NCI-H1694 (cell line): Measurements from ENCODE around the gene BLTP1.
A peak's percentile ranks its signal among the peaks of the same experiment; 100 is the strongest.
"Not testable (repeated sequence)": the region's sequence is repeated elsewhere in the genome, so short reads cannot be mapped to it uniquely, and the experiment has no call there.

ENCODE experiments used
- DNase-seq: peaks from one replicate; lab custom pipeline; 2025; lab: John Stamatoyannopoulos, UW

The BLTP1 gene

DNA sequence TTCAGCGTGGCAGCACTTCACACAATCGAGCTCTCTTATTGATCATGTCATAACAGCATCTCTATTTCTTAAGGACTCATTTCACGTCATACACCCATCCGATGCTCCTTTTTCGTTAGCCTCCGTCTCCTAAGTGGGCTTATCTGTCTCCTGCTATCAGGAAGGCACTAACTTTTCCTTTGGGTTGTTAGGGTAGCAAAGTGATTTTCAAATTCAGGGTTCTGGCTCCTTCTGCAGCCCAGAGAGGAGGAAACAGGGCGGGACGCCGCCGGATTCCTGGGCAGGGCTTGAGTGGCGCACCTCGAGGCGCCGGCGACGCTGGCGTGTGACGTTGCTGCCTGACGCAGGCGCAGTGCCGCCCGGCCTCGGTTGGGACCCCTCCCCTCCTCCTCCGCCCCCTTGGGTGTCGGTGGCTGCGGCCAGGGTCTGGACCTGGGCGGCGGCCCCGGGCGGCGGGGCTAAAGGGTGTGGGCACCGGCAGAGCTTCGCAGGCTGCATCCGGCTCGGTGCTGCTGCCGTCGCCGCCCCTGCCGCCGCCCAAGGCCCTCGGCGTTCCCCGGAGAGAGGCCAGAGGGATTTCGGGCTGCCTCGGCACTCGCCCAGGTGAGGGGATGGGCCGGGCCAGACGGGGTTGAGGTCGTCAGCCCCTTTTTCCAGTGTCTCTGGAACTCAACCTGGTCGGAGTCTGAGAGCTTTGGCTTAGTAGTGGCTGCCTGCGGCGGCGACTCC is at the start of gene BLTP1:
BLTP1 (plus strand) TSS at position 350 of the 729 bp plus-strand sequence. CDS start 18,317 bp downstream, outside the sequence.
- peak; percentile 39 for DNase-seq

DNA sequence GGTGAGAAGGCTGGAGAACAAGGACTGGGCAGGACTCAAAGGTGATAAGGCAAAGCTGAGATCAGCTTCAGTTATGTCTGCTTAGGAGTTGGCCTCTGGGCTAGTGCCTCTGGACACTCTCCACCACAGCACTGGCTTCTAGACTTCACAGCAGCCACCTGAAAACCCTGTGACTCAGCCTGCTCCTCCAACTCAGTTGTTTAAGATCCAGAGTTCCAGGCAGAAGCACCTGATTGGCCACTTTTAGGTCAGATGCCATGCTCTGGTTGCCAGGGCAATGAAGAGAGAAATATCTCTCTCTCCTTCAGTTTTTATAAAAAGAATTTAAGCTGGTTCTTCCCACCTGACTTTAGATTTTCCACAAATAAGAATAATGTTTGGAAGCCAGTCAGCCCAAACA is 47.9 kb upstream of the BLTP1 start:
- no peak for DNase-seq

DNA sequence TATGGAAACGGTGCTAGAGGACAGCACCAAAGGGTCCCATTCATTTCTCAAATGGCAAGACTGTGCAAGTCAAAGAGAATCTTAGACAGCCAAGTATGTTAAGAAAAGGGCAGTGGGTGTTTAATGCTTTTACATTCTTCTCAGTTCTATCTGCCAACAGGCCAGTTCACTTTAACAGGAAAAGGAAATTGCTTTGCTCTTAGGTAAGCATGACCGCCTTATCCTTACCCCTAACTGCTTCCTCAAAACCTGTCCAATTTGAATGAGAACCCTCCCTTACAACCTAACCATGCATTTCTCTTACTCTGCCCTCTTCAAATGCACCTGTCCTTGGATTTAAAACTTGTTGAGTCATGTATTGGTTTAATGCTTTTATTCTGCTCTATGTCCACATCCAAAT is 44.5 kb upstream of the BLTP1 start:
- DNase-seq: no peak

DNA sequence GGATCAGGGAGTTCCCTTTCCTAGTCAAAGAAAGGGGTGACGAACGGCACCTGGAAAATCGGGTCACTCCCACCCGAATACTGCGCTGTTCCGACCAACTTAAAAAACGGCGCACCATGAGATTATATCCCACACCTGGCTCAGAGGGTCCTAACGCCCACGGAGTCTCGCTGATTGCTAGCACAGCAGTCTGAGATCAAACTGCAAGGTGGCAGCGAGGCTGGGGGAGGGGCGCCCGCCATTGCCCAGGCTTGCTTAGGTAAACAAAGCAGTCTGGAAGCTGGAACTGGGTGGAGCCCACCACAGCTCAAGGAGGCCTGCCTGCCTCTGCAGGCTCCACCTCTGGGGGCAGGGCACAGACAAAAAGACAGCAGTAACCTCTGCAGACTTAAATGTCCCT is 41.8 kb upstream of the BLTP1 start:
- DNase-seq: not testable (repeated sequence)

DNA sequence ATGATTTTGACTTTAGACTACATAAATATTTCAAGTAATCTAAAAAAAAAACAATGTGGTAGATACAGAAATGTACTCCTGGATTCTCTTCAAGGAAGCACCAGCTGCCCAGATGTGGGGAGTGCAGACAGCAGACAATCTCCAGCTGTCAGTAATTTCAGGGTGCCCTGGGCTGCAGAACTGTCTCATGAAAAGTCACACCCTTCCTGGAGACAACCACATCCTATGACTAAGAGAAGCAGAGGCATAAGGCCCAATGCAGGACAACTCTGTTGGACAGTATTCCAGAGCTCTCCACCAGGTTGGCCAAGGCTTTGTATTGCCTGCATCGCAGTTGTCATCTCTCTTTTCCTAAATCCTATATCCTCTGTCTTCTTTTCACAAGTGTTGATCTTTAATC is 34.4 kb upstream of the BLTP1 start:
- DNase-seq: no peak

GRCh38 chr4:122118243-122118642 is 33.9 kb upstream of the BLTP1 start:
- DNase-seq: no peak

GRCh38 chr4:122119739-122120138 is 32.4 kb upstream of the BLTP1 start:
- no peak for DNase-seq

DNA sequence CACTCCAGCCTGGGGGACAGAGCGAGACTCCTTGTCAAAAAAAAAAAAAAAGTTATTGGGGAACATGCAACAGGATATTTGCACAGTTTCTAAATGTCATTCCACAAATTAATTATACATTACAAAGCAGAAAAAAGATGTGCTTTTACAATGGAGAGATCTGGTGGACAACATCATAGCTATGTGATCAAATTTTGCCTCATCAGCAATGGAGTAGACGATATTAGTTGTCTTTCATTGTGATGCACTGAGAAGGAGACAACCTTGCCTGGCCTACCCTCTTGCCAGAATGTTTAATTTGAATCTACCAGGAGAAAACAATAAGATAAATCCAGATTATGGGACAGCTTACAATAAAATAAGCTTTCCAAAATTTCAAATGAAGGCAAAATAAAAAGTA is 30.5 kb upstream of the BLTP1 start:
- DNase-seq: no peak

DNA sequence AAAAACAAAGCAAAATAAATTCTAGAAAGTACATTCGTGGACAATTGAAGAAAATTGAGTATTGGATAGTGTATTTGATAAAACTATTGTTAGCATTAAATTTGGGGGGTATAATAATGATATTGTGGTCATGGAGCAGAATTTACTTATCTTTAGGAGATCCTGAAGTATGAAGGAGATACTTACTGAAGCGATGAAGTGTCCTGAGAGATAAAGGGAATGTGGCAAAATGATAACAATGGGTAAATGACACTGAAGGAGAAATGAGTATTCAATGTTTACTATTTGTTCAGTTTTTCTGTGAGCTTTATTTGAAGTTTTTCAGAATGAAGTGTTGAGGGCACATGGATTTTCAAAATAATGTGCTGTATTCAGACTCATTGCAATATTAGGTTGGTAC is 30.0 kb upstream of the BLTP1 start:
- no peak for DNase-seq

DNA sequence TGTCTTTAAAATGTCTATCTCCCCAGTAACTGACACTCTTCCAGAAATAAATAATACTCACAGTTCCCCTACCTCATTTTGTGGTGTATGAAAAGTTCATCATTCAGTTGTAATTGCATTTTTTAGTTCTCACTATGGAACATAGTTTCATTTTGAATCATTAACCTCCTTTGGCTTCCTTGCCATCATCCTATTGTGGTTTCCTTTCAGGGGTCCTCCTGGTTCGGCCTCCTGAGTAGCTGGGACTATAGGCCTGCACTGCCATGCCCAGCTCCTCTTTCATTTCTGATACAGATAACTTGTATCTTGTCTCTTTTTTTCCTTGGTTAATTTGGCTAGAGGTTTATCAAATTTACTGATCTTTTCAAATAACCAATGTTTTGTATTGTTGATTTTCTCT is 23.1 kb upstream of the BLTP1 start:
- DNase-seq: no peak

DNA sequence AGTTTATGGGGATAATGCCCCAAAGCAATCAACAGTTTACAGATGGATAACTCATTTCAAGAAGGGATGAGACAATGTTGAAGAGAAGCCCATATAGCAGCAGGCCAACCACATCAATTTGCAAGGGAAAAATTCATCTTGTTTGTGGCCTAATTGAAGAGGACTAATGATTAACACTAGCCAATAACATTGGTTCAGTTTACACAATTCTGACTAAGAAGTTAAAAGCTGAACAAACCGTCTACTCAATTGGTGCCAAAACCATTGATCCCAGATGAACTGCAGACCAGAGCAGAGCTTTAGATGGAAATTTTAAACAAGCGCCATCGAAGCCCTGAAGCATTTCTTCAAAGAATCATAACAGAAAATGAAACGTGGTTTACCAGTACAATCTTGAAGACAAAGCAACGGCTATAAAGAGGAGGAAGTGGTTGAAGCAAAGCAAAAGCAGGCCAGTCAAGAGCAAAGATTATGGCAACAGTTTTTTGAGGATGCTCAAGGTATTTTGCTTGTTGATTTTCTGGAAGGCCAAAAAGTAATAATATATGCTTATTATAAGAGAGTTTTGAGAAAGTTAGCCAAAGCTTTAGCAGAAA is 20.5 kb upstream of the BLTP1 start:
- no peak for DNase-seq

DNA sequence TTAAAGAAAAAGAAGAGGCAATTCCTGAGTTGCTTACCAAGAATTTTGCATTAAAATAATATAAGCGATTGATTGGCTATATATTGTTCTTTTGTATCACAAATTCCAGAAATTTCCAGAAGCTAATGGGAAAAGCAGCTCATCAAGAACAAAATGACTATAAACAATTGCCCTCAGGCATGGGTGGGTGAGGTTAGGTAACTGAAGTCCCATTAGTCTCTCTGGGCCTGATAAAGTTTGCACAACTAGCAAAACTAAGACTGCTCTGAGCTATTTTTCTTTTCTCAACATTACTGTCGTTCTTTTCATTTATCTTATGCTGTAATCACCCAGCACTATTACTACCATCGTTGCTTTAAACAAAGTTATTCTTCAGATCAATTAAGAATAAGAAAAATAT is 19.2 kb upstream of the BLTP1 start:
- DNase-seq: no peak

DNA sequence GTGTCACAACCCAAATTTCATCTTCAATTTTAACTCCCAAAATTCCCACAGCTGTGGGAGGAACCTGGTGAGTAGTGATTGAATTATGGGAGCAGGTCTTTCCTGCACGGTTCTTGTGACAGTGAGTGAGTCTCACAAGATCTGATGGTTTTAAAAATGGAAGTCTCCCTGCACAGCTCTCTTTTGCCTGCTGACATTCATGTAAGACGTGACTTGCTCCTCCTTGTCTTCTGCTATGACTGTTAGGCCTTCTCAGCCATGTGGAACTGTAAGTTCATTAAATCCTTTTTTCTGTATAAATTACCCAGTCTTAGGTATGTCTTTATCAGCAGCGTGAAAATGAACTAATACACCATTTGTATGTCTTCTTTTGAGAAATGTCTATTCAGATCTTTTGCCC is 13.0 kb upstream of the BLTP1 start:
- DNase-seq: no peak

GRCh38 chr4:122140834-122141233 is 11.3 kb upstream of the BLTP1 start:
- DNase-seq: no peak

DNA sequence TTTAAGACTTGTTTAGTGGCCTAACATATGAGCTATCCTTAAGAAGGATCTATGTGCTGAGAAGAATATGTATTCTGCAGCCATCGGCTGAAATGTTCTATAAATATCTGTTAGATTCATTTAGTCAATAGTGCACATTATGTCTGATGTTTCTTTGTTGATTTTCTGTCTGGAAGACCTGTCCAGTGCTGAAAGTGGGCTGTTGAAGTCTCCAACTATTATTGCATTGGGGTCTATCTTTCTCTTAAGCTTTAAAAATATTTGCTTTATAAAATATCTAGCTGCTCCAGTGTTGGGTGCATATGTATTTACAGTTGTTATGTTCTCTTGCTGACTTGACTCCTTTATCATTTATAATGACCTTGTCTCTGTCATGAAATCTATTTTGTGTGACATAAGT is 9.4 kb upstream of the BLTP1 start:
- no peak for DNase-seq

DNA sequence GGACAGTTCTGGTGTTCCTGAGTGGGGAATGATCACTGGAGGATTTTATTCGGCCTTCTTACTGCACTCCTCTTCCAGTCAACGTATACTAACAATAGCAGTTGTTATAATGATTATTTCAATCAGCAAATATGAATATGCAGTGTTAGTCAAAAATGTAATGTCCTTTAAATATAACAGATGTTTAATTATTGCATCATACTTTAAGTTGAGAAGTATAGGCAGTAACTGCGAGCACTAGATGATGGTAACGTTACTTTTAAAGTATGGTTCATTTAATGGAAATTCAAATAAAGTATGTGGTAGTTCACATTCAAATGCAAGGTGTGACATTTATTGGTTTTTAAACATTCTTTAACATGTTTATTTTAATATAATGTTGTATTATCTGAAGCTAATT is 5.5 kb upstream of the BLTP1 start:
- DNase-seq: no peak

DNA sequence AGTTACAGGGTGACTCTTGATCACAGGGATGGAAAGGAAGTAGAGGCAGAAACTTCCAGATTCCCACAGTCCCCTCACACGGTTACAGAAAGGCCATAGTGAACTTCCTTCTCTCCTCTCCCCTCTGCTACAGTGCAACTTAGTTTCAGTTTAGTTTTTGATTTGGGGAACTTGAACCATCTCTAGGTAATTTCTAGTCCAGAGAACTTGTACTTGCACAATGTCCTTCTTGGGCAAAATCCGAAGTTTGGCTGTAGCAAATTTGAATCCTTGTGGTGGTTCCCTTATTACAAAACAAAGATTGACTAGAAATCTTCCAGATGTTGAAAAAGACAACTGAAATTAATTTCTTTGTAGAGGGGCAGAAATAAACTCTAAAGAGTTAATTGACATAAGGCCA is 1.2 kb upstream of the BLTP1 start:
- no peak for DNase-seq

DNA sequence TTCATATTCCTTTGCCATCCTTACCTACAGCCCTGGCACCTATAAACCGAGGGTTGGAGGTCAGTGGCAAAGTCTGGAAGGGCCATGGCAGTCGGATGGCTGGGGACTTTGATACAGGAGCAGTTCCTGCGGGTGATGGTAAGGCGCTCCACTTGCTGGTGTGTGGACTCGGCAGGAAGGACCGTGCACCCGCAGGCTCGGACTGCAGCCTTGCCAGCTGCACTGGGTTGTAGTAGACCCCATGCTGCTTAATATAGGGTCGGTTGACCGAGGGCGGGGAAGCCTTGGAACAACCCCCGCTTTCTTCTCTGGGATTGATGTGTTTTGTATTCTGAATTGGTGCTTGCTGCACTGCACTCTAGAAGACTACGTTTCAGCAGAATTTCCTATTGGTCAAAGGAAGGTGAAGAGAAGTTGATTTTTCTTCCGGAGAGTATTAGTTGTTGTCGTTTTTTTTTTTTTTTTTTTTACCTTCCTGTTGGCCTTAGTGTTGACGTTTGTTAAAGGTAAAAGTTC is 638 bp downstream of the BLTP1 start:
- DNase-seq: no peak

- DNase-seq: no peak
Measured at GRCh38 chr4:122156819-122157218, 4.7 kb downstream of the BLTP1 start.

DNA sequence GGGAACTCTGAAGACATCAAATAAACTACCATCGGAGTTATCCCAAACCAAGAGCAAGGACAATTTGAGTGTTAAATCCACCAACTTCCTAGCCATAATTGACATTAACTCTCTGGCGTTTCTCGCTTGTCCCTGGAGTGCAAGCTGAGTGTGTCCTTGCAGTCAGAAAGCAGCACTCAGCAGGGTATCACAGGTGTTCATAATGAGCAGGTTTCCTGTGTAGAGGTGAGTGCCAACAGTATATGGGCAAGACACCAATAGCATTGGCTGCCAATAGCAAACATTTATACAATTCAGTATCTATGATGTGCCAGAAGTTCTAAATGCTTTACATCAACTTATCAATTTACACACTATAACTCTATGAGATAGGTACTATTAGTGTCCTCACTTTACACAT is 11.2 kb downstream of the BLTP1 start:
- DNase-seq: no peak

DNA sequence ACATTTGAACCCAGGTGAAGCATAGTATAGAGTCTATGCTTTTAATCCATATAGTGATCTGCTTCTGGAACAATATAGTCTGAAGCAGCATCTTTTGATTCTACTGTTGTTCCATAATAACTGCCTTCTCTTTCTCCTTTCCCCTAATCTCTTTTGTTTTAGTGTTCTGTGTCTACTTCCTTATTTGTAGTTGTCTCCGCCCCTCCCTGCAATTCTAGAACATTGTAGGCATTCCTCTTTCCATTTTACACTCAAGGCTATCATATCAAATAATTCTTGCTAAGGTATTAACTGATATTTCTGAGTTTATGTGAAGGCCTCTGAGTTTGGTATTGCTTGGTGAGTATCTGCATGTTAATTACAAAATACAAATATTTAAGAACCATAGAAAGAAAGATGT is 11.6 kb downstream of the BLTP1 start:
- no peak for DNase-seq

- no peak for DNase-seq
Measured at GRCh38 chr4:122167369-122167768, 15.2 kb downstream of the BLTP1 start.

GRCh38 chr4:122170775-122171174 is 18.6 kb downstream of the BLTP1 start:
- DNase-seq: no peak

- DNase-seq: no peak
Measured at GRCh38 chr4:122171323-122171722, 19.2 kb downstream of the BLTP1 start.
